Measurements from ENCODE around the gene SFSWAP. TPM values are rescaled to one million over a fixed set of nuclear protein-coding genes. Genes with fewer than 3 reads are reported as not detected.

The SFSWAP gene
- total RNA-seq, 1 donor = 31.1 TPM

GRCh38 chr12:131716282-131716681, 5.4 kb downstream of the SFSWAP start:
- Histone ChIP-seq H3K4me2 (ENCODE audit: insufficient read depth, low read length) (no peak overlapping the region), H3K79me2 (ENCODE audit: insufficient read depth, low read length) (peaks cover 62% of the 10 kb centered on the region), H3K27ac (ENCODE audit: low read depth, low read length) (no peak overlapping the region), H4K20me1 (ENCODE audit: insufficient read depth, low read length) (peaks cover 17% of the 10 kb centered on the region), H3K27me3 (ENCODE audit: insufficient read depth, low read length) (no peaks in the 10 kb centered on the region), H2AFZ (ENCODE audit: low read length) (no peak overlapping the region), H3K36me3 (ENCODE audit: insufficient read depth, low read length) (peaks cover 67% of the 10 kb centered on the region), H3K9me3 (ENCODE audit: low read depth, low read length) (no peaks in the 10 kb centered on the region), H3K4me3 (ENCODE audit: insufficient read depth, low read length) (no peak overlapping the region), H3K4me1 (ENCODE audit: insufficient read depth, low read length) (peaks cover 20% of the 10 kb centered on the region)
- TF ChIP-seq, protein P1, sequence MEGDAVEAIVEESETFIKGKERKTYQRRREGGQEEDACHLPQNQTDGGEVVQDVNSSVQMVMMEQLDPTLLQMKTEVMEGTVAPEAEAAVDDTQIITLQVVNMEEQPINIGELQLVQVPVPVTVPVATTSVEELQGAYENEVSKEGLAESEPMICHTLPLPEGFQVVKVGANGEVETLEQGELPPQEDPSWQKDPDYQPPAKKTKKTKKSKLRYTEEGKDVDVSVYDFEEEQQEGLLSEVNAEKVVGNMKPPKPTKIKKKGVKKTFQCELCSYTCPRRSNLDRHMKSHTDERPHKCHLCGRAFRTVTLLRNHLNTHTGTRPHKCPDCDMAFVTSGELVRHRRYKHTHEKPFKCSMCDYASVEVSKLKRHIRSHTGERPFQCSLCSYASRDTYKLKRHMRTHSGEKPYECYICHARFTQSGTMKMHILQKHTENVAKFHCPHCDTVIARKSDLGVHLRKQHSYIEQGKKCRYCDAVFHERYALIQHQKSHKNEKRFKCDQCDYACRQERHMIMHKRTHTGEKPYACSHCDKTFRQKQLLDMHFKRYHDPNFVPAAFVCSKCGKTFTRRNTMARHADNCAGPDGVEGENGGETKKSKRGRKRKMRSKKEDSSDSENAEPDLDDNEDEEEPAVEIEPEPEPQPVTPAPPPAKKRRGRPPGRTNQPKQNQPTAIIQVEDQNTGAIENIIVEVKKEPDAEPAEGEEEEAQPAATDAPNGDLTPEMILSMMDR (IDR thresholded peaks at IDR 0.05; ENCODE audit: extremely low read depth, low read depth, low read length) = no peak
- no peak for DNase-seq (ENCODE audit: insufficient read length, low spot score, missing footprints)

DNA sequence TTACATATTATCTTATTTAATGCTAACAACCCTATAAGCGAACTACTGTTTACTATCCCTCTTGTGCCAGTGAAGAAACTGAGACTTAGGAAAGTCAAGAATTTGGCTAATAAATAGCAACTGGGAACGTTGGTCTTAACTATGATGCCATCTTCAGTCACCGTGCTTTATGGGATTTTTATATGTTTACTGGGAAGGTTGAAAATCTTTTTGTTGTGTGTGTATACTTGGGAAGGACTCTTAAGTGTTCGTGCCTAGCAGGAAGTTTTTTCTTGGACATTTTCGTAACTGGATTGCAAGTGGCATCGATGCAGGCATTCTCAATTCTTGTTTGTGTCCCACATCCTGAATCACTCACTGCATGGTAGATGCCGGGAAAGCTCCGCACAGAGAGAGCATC, 9.4 kb downstream of the SFSWAP start:
- H3K36me3 ChIP-seq (ENCODE audit: insufficient read depth, low read length) = peaks cover 68% of the 10 kb centered on the region
- TF ChIP-seq, protein P1 (IDR thresholded peaks at IDR 0.05; ENCODE audit: extremely low read depth, low read depth, low read length) = no peak
- no peak for DNase-seq (ENCODE audit: insufficient read length, low spot score, missing footprints)

DNA sequence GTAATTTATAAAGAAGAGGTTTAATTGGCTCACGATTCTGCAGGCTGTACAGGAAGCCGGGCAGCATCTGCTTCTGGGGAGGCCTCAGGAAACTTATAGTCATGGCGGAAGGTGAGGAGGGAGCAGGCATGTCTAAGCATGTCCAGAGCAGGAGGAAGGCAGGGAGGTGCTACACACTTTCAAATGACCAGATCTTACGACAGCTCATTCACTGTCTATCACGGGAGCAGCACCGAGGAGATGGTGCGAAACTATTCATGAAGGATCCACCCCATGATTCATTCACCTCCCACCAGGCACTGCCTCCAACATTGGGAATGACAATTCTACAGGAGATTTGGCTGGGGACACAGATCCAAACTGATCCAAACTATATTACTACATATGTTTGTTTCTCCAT, 10.0 kb downstream of the SFSWAP start:
- peaks cover 67% of the 10 kb centered on the region for H3K79me2 ChIP-seq (ENCODE audit: insufficient read depth, low read length)
- DNase-seq (ENCODE audit: insufficient read length, low spot score, missing footprints) = peak; percentile 52
- TF ChIP-seq, protein P1 (IDR thresholded peaks at IDR 0.05; ENCODE audit: extremely low read depth, low read depth, low read length) = no peak
- H3K27ac ChIP-seq (ENCODE audit: low read depth, low read length) = peak overlapping the region; percentile 15
- no peaks in the 10 kb centered on the region for H3K27me3 ChIP-seq (ENCODE audit: insufficient read depth, low read length)
- H3K4me2 ChIP-seq (ENCODE audit: insufficient read depth, low read length) = no peak overlapping the region
- H3K36me3 ChIP-seq (ENCODE audit: insufficient read depth, low read length) = peaks cover 68% of the 10 kb centered on the region
- no peaks in the 10 kb centered on the region for H3K9me3 ChIP-seq (ENCODE audit: low read depth, low read length)
- peaks cover 10% of the 10 kb centered on the region for H3K4me1 ChIP-seq (ENCODE audit: insufficient read depth, low read length)
- no peak overlapping the region for H3K4me3 ChIP-seq (ENCODE audit: insufficient read depth, low read length)
- no peak overlapping the region for H2AFZ ChIP-seq (ENCODE audit: low read length)
- peaks cover 16% of the 10 kb centered on the region for H4K20me1 ChIP-seq (ENCODE audit: insufficient read depth, low read length)

More for the DNA sequence above, 9.4 kb downstream of the SFSWAP start:
- no peak overlapping the region for H3K4me3 ChIP-seq (ENCODE audit: insufficient read depth, low read length)
- H3K4me2 ChIP-seq (ENCODE audit: insufficient read depth, low read length) = no peak overlapping the region
- no peaks in the 10 kb centered on the region for H3K27me3 ChIP-seq (ENCODE audit: insufficient read depth, low read length)
- H4K20me1 ChIP-seq (ENCODE audit: insufficient read depth, low read length) = peaks cover 16% of the 10 kb centered on the region
- peaks cover 65% of the 10 kb centered on the region for H3K79me2 ChIP-seq (ENCODE audit: insufficient read depth, low read length)
- peaks cover 10% of the 10 kb centered on the region for H3K4me1 ChIP-seq (ENCODE audit: insufficient read depth, low read length)
- peak overlapping the region; percentile 15 for H3K27ac ChIP-seq (ENCODE audit: low read depth, low read length)
- no peak overlapping the region for H2AFZ ChIP-seq (ENCODE audit: low read length)
- H3K9me3 ChIP-seq (ENCODE audit: low read depth, low read length) = no peaks in the 10 kb centered on the region

DNA sequence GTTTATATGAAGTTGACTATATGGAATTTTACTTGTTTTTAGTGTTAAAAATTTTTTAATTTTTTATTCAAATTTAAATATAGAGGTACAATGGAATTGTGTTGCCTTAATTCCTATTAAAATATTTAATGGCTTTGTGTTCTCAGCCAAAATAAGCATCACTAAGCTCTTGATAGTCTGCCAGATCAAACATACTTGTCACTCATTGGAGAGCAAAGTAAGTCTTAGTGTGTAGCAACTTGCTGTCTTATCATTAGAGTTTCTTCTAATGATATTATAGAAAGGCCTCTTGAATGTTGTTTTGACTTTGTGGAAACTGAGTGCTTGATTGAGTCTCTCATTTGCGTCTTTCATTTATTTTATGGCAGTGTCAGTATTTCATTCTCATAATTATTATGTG, 10.7 kb downstream of the SFSWAP start:
- no peak overlapping the region for H3K4me2 ChIP-seq (ENCODE audit: insufficient read depth, low read length)
- peak overlapping the region; percentile 15 for H3K27ac ChIP-seq (ENCODE audit: low read depth, low read length)
- peaks cover 63% of the 10 kb centered on the region for H3K36me3 ChIP-seq (ENCODE audit: insufficient read depth, low read length)
- peaks cover 16% of the 10 kb centered on the region for H4K20me1 ChIP-seq (ENCODE audit: insufficient read depth, low read length)
- TF ChIP-seq, protein P1 (IDR thresholded peaks at IDR 0.05; ENCODE audit: extremely low read depth, low read depth, low read length) = no peak
- DNase-seq (ENCODE audit: insufficient read length, low spot score, missing footprints) = peak; percentile 27
- H3K79me2 ChIP-seq (ENCODE audit: insufficient read depth, low read length) = peaks cover 65% of the 10 kb centered on the region
- no peaks in the 10 kb centered on the region for H3K9me3 ChIP-seq (ENCODE audit: low read depth, low read length)
- no peak overlapping the region for H2AFZ ChIP-seq (ENCODE audit: low read length)
- H3K27me3 ChIP-seq (ENCODE audit: insufficient read depth, low read length) = no peaks in the 10 kb centered on the region
- H3K4me1 ChIP-seq (ENCODE audit: insufficient read depth, low read length) = peaks cover 10% of the 10 kb centered on the region
- H3K4me3 ChIP-seq (ENCODE audit: insufficient read depth, low read length) = no peak overlapping the region

All from osteoblast (primary cell).